LNCAP (cell line): ENCODE data around the gene LCN2.

Experiments used
- TF ChIP-seq, protein P1 (sequence below): fragments of 450-650 bp; IDR thresholded peaks from 2 replicates; pipeline ENCODE4 v1.5.1; 2017; ENCODE audit warnings: mild to moderate bottlenecking

Gene LCN2

DNA sequence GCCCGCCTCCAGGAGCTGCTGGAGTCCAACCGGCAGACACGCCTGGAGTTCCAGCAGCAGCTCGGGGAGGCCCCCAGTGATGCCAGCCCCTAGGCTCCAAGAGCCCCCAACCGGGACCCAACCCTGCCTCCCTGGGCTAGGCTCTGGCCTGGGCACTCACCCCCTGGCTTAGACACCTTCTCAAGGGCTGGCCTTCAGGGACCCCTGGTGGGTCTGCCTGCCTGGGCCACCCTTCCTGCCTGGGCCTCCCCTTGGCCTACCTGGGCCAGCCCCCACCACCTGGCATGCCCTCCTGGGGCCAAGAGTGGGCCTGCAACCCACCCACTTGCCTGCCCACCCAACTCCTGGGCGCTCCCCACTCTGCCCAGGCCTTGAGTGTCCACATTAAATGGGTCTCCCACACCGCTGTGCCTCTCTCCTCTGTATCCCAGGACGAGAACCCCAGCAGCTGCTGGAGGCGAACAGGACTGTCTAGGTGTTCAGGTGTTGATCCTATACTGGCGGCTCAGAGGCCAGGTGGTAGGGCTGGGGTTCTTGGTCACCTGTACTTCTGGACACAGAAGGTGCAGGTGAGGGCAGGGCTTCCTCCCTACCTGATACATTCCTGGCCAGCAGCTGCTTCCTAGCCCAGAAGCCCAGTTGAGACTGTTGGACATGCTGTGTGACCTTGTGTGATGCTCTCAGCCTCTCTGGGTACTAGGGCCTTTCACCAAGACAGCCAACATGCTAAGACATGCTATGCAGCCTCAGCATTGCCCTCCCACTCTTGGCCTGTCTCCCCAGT is 14.5 kb downstream of the LCN2 start:
- TF ChIP-seq, protein P1, sequence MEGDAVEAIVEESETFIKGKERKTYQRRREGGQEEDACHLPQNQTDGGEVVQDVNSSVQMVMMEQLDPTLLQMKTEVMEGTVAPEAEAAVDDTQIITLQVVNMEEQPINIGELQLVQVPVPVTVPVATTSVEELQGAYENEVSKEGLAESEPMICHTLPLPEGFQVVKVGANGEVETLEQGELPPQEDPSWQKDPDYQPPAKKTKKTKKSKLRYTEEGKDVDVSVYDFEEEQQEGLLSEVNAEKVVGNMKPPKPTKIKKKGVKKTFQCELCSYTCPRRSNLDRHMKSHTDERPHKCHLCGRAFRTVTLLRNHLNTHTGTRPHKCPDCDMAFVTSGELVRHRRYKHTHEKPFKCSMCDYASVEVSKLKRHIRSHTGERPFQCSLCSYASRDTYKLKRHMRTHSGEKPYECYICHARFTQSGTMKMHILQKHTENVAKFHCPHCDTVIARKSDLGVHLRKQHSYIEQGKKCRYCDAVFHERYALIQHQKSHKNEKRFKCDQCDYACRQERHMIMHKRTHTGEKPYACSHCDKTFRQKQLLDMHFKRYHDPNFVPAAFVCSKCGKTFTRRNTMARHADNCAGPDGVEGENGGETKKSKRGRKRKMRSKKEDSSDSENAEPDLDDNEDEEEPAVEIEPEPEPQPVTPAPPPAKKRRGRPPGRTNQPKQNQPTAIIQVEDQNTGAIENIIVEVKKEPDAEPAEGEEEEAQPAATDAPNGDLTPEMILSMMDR, result no peak

DNA sequence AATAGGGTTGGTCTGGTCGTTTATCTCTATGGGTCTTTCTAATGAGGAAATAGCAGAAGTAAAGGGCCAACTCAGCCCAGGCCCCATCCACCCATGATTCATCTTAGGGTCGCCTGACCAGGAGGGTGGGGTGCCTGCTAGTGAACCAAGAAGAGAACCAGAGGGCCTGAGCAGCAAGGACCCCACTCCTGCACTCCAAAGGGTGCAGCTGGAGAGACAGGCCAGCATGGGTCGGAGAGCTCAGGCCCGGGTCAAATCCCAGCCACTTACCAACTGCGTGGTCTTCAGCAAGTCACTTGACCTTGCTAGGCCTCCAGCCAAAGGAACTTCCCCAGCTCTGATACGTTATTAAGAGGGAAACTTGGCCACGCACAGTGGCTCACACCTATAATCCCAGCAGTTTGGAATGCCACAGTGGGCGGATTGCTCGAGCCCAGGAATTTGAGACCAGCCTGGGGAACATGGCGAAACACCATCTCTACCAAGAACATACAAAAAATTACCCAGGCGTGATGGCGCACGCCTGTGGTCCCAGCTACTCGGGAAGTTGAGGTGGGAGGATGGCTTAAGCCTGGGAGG is 15.1 kb downstream of the LCN2 start:
- TF ChIP-seq, protein P1, result no peak

DNA sequence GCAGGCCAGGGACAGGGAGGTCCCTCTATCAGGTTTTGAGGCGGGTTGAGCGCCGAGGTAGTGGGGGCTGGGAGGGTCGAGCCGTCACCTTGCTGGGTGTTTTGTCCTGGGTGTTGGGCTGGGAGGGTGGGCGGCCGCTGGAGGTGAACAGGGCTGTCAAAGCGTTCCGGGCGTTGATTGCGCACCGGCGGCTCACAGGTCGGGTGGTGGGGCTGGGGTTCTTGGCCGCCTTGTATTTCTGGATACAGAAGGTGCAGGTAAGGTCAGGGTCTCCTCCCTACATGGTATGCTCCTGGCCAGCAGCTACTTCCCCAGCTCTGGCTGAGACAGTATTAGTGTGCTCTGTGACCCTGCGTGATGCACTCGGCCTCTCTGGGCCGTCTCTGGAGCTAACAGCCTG is 16.9 kb downstream of the LCN2 start:
- TF ChIP-seq, protein P1, result no peak

DNA sequence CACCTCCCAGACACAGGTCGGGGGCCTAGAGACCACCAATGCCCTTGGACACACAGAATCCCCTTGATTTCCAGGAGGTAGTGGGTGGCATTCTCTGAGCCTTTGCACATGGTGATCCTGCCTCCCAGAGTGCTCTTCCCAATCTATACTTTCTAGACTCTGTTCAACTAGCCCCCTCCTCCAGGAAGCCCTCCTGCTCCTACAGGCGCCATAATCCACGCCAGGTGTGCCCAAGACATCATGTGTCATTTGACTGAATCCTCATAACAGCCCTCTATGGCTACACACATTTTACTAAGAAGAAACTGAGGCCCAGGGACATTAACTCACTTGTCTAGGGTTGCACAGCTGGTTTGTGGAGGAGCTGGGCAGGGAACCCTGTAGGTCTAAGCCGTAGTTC is 18.0 kb downstream of the LCN2 start:
- TF ChIP-seq, protein P1, result no peak

DNA sequence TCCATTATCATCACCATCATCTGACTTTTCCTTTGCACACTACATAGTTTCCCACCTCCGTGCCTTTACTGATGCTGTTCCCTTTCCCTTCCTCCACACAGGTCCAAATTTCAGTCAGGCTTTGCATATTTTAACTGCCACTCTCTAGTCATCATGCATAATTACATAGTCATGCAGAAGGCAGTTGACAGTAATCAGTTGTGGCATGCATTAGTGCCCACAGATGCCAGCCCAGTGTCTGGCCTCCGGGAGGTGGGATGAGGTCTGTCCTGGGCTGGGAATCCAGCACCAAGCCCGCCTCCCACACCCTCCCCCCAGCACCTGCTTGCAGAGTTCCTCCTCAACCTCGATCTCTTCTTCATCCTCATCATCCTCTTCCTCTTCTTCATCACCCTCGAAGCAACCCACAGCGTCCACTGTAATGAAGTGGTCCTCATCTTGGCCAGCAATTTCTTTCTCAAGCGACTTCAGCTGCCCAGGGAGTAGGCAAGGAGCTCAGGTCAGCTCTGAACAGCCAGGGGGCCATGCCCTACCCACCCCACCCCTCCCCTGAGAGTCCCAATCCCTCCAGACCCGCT is 19.6 kb downstream of the LCN2 start:
- TF ChIP-seq, protein P1, result no peak

DNA sequence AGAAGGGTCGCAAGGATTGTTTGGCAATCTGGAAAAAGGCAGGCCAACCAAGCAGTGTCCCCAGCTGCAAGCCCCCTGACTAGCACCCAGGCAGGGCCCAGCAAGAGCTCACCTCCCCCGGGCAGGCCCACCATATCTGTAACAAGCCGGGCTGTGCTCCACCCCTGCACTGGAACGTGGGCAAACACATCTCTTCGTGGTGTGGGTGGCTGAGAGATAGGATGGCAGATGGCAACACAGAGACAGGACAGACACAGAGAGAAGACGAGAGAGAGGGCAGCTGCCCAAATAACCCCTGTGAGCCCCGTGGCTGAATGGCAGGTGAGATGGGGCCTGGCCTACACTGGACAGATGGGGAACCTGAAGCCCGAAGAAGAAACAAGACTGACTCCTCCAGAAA is 20.2 kb downstream of the LCN2 start:
- TF ChIP-seq, protein P1, result no peak

DNA sequence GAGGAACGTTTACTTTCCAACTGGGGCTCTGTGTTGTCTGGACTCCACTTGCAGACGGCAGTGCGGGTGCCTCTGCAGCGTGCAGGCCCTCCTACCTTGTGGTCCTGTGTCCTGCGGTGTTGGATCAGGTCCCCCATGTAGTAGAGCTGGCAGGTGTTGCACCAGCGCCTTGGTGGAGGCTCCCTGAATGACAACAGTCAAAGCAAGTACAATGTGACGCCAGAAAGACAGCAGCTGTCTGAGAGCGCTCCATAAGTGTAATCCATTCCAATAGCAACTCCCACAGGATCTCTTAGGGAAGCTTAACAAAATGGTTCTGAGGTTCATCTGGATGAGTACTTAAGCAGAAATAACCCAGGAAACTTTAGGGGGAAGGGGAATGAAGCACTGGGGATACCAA is 20.7 kb downstream of the LCN2 start:
- TF ChIP-seq, protein P1, result no peak
